Esophagus squamous epithelium (tissue), 4 donors: ENCODE data around the gene ITM2C.

ENCODE experiments used
- CTCF ChIP-seq, 6 experiments: fragments of 450-650 bp in 4 of 6; fragments of 200-600 bp in 2 of 6; sonication (generic) in 2 of 6; IDR thresholded peaks; one replicate each; pipeline ENCODE4 v1.5.1; 2016 to 2019; ENCODE audit warnings: antibody characterized with exemption in 6 of 6, mild to moderate bottlenecking in 4 of 6, moderate library complexity in 4 of 6
- POLR2A ChIP-seq, 4 donors: fragments of 450-650 bp; IDR thresholded peaks; one replicate each; pipeline ENCODE4 v1.6.1; 2017; ENCODE audit warnings: antibody characterized with exemption in 4 of 4, mild to moderate bottlenecking in 4 of 4, moderate library complexity in 3 of 4

DNA sequence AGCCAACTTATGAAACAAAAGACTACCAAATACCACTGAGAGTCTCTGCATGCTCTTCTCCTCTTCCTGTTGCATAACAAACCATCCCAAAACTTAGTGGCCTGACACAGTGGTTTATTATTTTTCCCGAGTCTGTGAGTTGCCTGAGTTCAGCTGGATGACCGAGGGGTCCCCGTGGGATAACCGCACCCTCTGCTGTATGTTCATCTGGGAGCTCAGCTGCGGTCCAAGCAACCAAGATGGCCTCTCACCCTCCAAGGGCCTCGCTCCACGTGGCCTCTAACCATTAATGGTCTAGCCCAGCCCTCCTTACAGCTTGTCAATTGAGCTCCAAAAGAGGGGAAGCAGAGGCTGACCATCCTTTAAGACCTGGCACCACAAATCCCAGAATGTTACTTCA is 17.1 kb downstream of the ITM2C start:
- TF ChIP-seq CTCF (IDR thresholded peaks at IDR 0.05) (no peak), POLR2A (IDR thresholded peaks at IDR 0.05) (no peak)
